Measurements from ENCODE around the gene MPV17L.
"Not testable (repeated sequence)": the region's sequence is repeated elsewhere in the genome, so short reads cannot be mapped to it uniquely, and the experiment has no call there.

Gene MPV17L

GRCh38 chr16:15451098-15451731, 55.7 kb downstream of the MPV17L start:
- DNase-seq (ENCODE audit: low read depth in 2 of 2) = no peak

GRCh38 chr16:15452246-15452855, 56.8 kb downstream of the MPV17L start:
- no peak for DNase-seq (ENCODE audit: low read depth in 2 of 2)

- DNase-seq (ENCODE audit: low read depth in 2 of 2) = not testable (repeated sequence)
Observed at GRCh38 chr16:15453296-15453695, 57.7 kb downstream of the MPV17L start.

DNA sequence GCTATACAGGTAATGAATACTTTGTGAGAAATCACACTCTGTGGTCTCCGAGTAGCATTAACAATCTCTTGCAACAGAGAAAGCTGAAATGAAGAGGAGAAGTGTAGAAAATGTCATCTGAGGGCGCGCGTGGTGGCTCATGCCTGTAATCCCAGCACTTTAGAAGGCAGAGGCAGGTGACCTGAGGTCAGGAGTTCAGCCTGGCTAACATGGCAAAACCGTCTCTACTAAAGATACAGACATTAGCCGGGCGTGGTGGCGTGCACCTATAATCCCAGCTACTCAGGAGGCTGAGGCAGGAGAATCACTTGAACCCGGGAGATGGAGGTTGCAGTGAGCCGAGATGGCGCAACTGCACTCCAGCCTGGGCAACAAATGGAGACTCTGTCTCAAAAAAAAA, 59.4 kb downstream of the MPV17L start:
- not testable (repeated sequence) for DNase-seq (ENCODE audit: low read depth in 2 of 2)

- DNase-seq (ENCODE audit: low read depth in 2 of 2) = no peak
Observed at GRCh38 chr16:15457400-15457799, 61.8 kb downstream of the MPV17L start.

DNA sequence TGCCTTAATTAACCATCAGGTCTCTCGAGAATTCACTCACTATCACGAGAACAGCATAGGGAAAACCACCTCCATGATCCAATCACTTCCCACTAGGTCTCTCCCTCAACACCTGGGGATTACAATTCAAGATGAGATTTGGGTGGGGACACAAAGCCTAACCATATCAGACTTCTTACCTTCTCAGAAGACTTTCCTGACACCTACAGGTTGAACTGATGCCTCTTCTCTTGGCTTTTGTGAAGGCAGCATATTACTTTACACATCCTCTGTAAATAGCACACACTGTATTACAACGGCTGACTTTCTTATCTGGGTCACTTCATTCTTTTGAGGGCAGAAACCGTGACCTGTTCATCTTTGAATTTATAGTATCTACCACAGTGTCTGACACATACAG, 62.4 kb downstream of the MPV17L start:
- no peak for DNase-seq (ENCODE audit: low read depth in 2 of 2)

- no peak for DNase-seq (ENCODE audit: low read depth in 2 of 2)
Observed at GRCh38 chr16:15459791-15460190, 64.2 kb downstream of the MPV17L start.

DNA sequence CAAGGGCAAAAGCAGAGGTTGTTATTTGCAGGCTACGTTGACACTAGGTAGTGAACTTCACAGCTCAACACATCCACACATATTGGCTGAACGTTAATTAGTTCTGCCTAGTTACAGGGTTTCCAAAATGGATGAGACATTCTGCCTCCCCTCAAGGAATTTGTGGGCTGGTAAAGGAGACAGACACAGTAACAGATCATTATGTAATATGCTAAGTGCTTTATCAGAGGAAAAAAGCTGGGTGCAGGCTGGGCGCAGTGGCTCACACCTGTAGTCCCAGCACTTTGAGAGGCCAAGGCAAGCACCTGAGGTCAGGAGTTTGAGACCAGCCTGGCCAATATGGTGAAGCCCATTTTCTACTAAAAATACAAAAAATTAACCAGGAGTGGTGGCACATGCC, 65.0 kb downstream of the MPV17L start:
- no peak for DNase-seq (ENCODE audit: low read depth in 2 of 2)

GRCh38 chr16:15461376-15461775, 65.8 kb downstream of the MPV17L start:
- DNase-seq (ENCODE audit: low read depth in 2 of 2) = no peak

Data from stimulated activated CD4-positive, alpha-beta T cell treated with anti-CD3 and anti-CD28 coated beads, Interleukin-1b, Interleukin-23, amount 100 ng/mL, for 1 hour (primary cell).